Measurements from ENCODE around the gene SMIM9. TPM values are rescaled to one million over a fixed set of nuclear protein-coding genes. Genes with fewer than 3 reads are reported as not detected.

The SMIM9 gene
- total and polyA plus RNA-seq, 4 donors: 0.28 TPM; not detected in 3

GRCh38 chrX:154804261-154804956 lies 30.1 kb downstream of the SMIM9 start:
- Histone ChIP-seq H3K4me3 (no peak overlapping the region), H3K9me3 (ENCODE audit: control insufficient read depth in 4 of 4, insufficient read depth in 3 of 4, low read length in 3 of 4) (peaks cover 0 to 4% (median 0%) of the 10 kb centered on the region in 4 donors), H3K36me3 (ENCODE audit: control insufficient read depth in 4 of 4, insufficient read depth in 4 of 4, low read length in 4 of 4) (no peaks in the 10 kb centered on the region), H3K9ac (ENCODE audit: insufficient read depth in 1 of 2, low read length in 2 of 2) (no peak overlapping the region), H3K4me1 (ENCODE audit: control insufficient read depth in 5 of 5, insufficient read depth in 5 of 5, low read length in 5 of 5) (peaks cover 4 to 10% (median 7%) of the 10 kb centered on the region in 5 donors), H3K27me3 (ENCODE audit: control insufficient read depth in 3 of 3, insufficient read depth in 3 of 3, low read length in 2 of 3) (no peaks in the 10 kb centered on the region), H3K27ac (ENCODE audit: low read depth in 1 of 2, low read length in 1 of 2) (peak overlapping the region; percentile 67 to 75)
- WGBS, 2 donors: 16 to 32% methylated on average over 7 of the region's 7 CpGs
- no peak for ATAC-seq (ENCODE audit: insufficient read depth, low FRiP score)
- DNase-seq: no peak
- TF ChIP-seq, protein P1, sequence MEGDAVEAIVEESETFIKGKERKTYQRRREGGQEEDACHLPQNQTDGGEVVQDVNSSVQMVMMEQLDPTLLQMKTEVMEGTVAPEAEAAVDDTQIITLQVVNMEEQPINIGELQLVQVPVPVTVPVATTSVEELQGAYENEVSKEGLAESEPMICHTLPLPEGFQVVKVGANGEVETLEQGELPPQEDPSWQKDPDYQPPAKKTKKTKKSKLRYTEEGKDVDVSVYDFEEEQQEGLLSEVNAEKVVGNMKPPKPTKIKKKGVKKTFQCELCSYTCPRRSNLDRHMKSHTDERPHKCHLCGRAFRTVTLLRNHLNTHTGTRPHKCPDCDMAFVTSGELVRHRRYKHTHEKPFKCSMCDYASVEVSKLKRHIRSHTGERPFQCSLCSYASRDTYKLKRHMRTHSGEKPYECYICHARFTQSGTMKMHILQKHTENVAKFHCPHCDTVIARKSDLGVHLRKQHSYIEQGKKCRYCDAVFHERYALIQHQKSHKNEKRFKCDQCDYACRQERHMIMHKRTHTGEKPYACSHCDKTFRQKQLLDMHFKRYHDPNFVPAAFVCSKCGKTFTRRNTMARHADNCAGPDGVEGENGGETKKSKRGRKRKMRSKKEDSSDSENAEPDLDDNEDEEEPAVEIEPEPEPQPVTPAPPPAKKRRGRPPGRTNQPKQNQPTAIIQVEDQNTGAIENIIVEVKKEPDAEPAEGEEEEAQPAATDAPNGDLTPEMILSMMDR (IDR thresholded peaks at IDR 0.05; ENCODE audit: control extremely low read depth, extremely low read depth): no peak

DNA sequence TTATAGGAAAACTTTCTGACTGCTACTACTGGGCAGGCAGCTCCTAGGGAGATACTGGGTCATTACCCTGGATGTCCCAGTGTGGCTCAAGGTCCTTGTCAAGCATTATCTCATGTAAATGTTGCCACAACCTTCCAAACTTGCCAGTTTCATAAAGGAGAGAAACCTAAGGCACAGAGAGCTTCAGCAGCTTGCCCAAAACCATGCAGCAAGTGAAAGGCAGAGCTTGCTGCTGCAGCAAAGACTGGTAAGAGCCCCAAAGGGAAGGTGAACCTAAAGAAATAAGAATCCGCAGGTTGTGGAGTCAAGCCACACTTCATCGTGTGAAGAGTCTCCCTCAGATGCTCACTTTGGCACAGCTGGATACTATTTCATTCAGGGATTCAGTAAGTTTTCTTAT lies 31.5 kb downstream of the SMIM9 start:
- no peak for ATAC-seq (ENCODE audit: insufficient read depth, low FRiP score)
- WGBS, 2 donors: 71 to 75% methylated on average over 2 of the region's 2 CpGs

DNA sequence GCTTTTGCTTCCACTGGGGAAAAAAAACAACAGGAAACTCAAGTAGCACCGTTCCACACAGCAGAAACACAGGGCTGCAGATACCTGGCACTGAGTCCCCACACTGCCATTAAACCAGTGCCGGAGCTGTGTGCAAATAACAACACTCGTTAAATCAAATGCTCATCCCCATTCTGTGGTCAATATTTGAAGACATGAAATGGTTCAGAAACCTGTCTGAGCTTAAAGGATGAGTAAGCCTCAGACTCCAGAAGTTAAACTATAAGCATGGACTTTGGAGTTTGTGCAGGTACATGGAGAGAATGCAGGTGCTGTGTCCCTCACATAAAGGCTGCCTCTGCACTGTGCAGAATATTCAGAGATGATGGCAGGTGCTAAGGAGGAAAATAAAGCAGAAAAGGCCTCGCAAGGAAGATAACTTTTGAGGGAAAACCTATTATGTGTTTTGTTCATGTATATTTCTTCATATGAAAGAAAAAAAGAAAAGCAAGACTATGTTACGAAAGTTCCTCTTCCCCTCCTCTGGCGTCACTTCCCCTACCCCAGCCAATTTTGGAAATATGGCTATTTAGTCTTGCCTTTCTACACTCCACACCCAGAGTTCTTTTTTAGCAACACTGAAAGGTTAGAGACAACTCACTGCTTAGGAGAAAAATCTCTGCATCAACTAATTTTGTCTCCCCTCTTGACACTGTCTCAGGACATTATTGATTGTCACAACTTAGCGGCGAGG lies 33.8 kb downstream of the SMIM9 start:
- WGBS, 2 donors: 45 to 63% methylated on average over 8 of the region's 8 CpGs
- Histone ChIP-seq H3K4me3 (no peak overlapping the region), H3K36me3 (ENCODE audit: control insufficient read depth in 4 of 4, insufficient read depth in 4 of 4, low read length in 4 of 4) (no peaks in the 10 kb centered on the region), H3K9ac (ENCODE audit: insufficient read depth in 1 of 2, low read length in 2 of 2) (no peak overlapping the region), H3K9me3 (ENCODE audit: control insufficient read depth in 4 of 4, insufficient read depth in 3 of 4, low read length in 3 of 4) (peaks cover 0 to 2% (median 0%) of the 10 kb centered on the region in 4 donors), H3K4me1 (ENCODE audit: control insufficient read depth in 5 of 5, insufficient read depth in 5 of 5, low read length in 5 of 5) (peaks cover 4 to 14% (median 7%) of the 10 kb centered on the region in 5 donors), H3K27me3 (ENCODE audit: control insufficient read depth in 3 of 3, insufficient read depth in 3 of 3, low read length in 2 of 3) (no peaks in the 10 kb centered on the region), H3K27ac (ENCODE audit: low read depth in 1 of 2, low read length in 1 of 2) (peak overlapping the region; percentile 9 to 43)
- ATAC-seq (ENCODE audit: insufficient read depth, low FRiP score): no peak
- TF ChIP-seq, protein P1 (IDR thresholded peaks at IDR 0.05; ENCODE audit: control extremely low read depth, extremely low read depth): no peak
- DNase-seq: peak in 1 of 3 donors; percentile 6

More for the DNA sequence above, 31.5 kb downstream of the SMIM9 start:
- TF ChIP-seq, protein P1 (IDR thresholded peaks at IDR 0.05; ENCODE audit: control extremely low read depth, extremely low read depth): no peak
- no peak overlapping the region for H3K9ac ChIP-seq (ENCODE audit: insufficient read depth in 1 of 2, low read length in 2 of 2)
- peaks cover 0 to 4% (median 0%) of the 10 kb centered on the region in 4 donors for H3K9me3 ChIP-seq (ENCODE audit: control insufficient read depth in 4 of 4, insufficient read depth in 3 of 4, low read length in 3 of 4)
- H3K27ac ChIP-seq (ENCODE audit: low read depth in 1 of 2, low read length in 1 of 2): no peak overlapping the region
- peaks cover 4 to 14% (median 9%) of the 10 kb centered on the region in 5 donors for H3K4me1 ChIP-seq (ENCODE audit: control insufficient read depth in 5 of 5, insufficient read depth in 5 of 5, low read length in 5 of 5)
- DNase-seq: no peak
- no peaks in the 10 kb centered on the region for H3K36me3 ChIP-seq (ENCODE audit: control insufficient read depth in 4 of 4, insufficient read depth in 4 of 4, low read length in 4 of 4)
- no peaks in the 10 kb centered on the region for H3K27me3 ChIP-seq (ENCODE audit: control insufficient read depth in 3 of 3, insufficient read depth in 3 of 3, low read length in 2 of 3)
- H3K4me3 ChIP-seq: no peak overlapping the region
